ENCODE measurements around the gene ECT2. TPM values are rescaled to one million over a fixed set of nuclear protein-coding genes. Genes with fewer than 3 reads are reported as not detected.
"Not testable (repeated sequence)": the region's sequence is repeated elsewhere in the genome, so short reads cannot be mapped to it uniquely, and the experiment has no call there.

Gene ECT2
- total RNA-seq, 2 donors from 2014 or later: 42.9 to 72.3 TPM

- not testable (repeated sequence) for H3K9me3 Mint-ChIP-seq; ATAC-seq; DNase-seq (ENCODE audit: low spot score in 2 of 2); H3K27ac Mint-ChIP-seq; H3K36me3 Mint-ChIP-seq
Observed at GRCh38 chr3:172866726-172867350, 116.3 kb downstream of the ECT2 start.

GRCh38 chr3:172868582-172869200 lies 118.2 kb downstream of the ECT2 start:
- no peaks in the 10 kb centered on the region for H3K9me3 Mint-ChIP-seq
- DNase-seq (ENCODE audit: low spot score in 2 of 2): no peak
- H3K27ac Mint-ChIP-seq: no peak overlapping the region
- ATAC-seq: no peak
- no peaks in the 10 kb centered on the region for H3K36me3 Mint-ChIP-seq

GRCh38 chr3:172869368-172869771 lies 118.8 kb downstream of the ECT2 start:
- ATAC-seq (no peak), DNase-seq (ENCODE audit: low spot score in 2 of 2) (no peak)
- Mint-ChIP-seq H3K36me3 (no peaks in the 10 kb centered on the region), H3K27ac (no peak overlapping the region), H3K9me3 (no peaks in the 10 kb centered on the region)

- DNase-seq (ENCODE audit: low spot score in 2 of 2) (no peak), ATAC-seq (no peak)
- H3K27ac Mint-ChIP-seq: no peak overlapping the region
- no peaks in the 10 kb centered on the region for H3K36me3 Mint-ChIP-seq
- no peaks in the 10 kb centered on the region for H3K9me3 Mint-ChIP-seq
Observed at GRCh38 chr3:172869784-172870518, 119.4 kb downstream of the ECT2 start.

Other genes with a start within 250 kb of the ECT2 start
- gene TNFSF10, start 227.3 kb upstream of the ECT2 start, total RNA-seq: 10 to 100 TPM; 32.7 to 99.9 TPM
- gene NCEH1, start 39.7 kb upstream of the ECT2 start, total RNA-seq: 1 to 10 TPM; 4.4 to 5.2 TPM